Endothelial cell of umbilical vein (primary cell): Measurements from ENCODE around the gene PCYOX1L. TPM values are rescaled to one million over a fixed set of nuclear protein-coding genes. Genes with fewer than 3 reads are reported as not detected.

ENCODE experiments used
- BruUV-seq: library from RNA; stranded (reverse); fragments of 400-500 nt; replicated peaks from 2 replicates; lab custom pipeline; 2021; lab: Mats Ljungman, UMichigan
- CTCF ChIA-PET: fragments of 300-600, 350-600 bp; sonication (Branson Sonifier 250); formaldehyde crosslinking; loops from one replicate; lab custom pipeline; 2021; ENCODE audit warnings: antibody characterized with exemption, inconsistent platforms; lab: Charles Lee
- POLR2A ChIA-PET: fragments of 300-600, 350-600 bp; sonication (Branson Sonifier 250); formaldehyde crosslinking; loops from one replicate; lab custom pipeline; 2021; ENCODE audit warnings: antibody characterized with exemption, inconsistent platforms; lab: Charles Lee
- DNase-seq: peaks from one replicate; pipeline ENCODE4 v3.0.0-alpha.2; 2011; ENCODE audit warnings: low read depth, low spot score
- FAIRE-seq: peaks from 2 replicates; lab custom pipeline; 2011; peaks lifted over from hg19 to GRCh38; lab: Jason Lieb, UNC
- H2AFZ ChIP-seq: 2 replicates; pipeline ENCODE4 v1.6.0; 2012; ENCODE audit warnings: low read depth, low read length, control low read depth, inconsistent platforms
- H3K27ac ChIP-seq: 2 replicates; pipeline ENCODE4 v1.5.1; 2011; ENCODE audit warnings: low read depth, mild to moderate bottlenecking, control low read depth, low read length, moderate library complexity; ENCODE audit not compliant: insufficient read depth
- H3K27me3 ChIP-seq, 2 experiments: 2 replicates each; pipeline versions ENCODE4 v1.6.0 to v1.6.1; 2011; ENCODE audit warnings: low read length in 2 of 2, mixed read lengths in 1 of 2; ENCODE audit not compliant: control insufficient read depth in 2 of 2, insufficient read depth in 2 of 2
- H3K36me3 ChIP-seq, 2 experiments: 2 replicates in 1 of 2; 3 replicates in 1 of 2; pipeline ENCODE4 v1.5.1; 2011; ENCODE audit warnings: low read length in 2 of 2, mild to moderate bottlenecking in 1 of 2, moderate library complexity in 1 of 2; ENCODE audit not compliant: control insufficient read depth in 2 of 2, insufficient read depth in 2 of 2; ENCODE audit errors: extremely low read depth in 1 of 2
- H3K4me1 ChIP-seq: 3 replicates; pipeline ENCODE4 v1.5.1; 2011; ENCODE audit warnings: mild to moderate bottlenecking, low read length; ENCODE audit not compliant: control insufficient read depth, insufficient read depth; ENCODE audit errors: extremely low read depth
- H3K4me2 ChIP-seq: 2 replicates; pipeline ENCODE4 v1.6.1; 2011; ENCODE audit warnings: low read length, control low read depth, mixed read lengths; ENCODE audit not compliant: insufficient read depth
- H3K4me3 ChIP-seq, 3 experiments: fragments of 200-600 bp in 1 of 3; sonication (generic), shearing (Covaris generic) in 1 of 3; replicated peaks in 1 of 3; 2 replicates each; pipeline ENCODE4 v1.5.1; 2011 to 2016; ENCODE audit warnings: control low read depth in 3 of 3, low read length in 3 of 3, mild to moderate bottlenecking in 2 of 3, inconsistent platforms in 1 of 3, low read depth in 1 of 3, moderate library complexity in 1 of 3; ENCODE audit not compliant: insufficient read depth in 1 of 3
- H3K79me2 ChIP-seq: 2 replicates; pipeline ENCODE4 v1.6.0; 2012; ENCODE audit warnings: low read length, inconsistent platforms; ENCODE audit not compliant: control insufficient read depth, insufficient read depth
- H3K9ac ChIP-seq: replicated peaks from 2 replicates; pipeline ENCODE3; 2011; ENCODE audit warnings: low read length, control low read depth; ENCODE audit not compliant: insufficient read depth; ENCODE audit errors: extremely low read depth
- H3K9me1 ChIP-seq: replicated peaks from 3 replicates; pipeline ENCODE4 v1.6.0; 2011; ENCODE audit warnings: mild to moderate bottlenecking, low read length; ENCODE audit not compliant: control insufficient read depth, insufficient read depth; ENCODE audit errors: extremely low read depth
- H3K9me3 ChIP-seq: replicated peaks from 2 replicates; pipeline ENCODE4 v1.5.1; 2012; ENCODE audit warnings: low read length, inconsistent platforms; ENCODE audit not compliant: control insufficient read depth, insufficient read depth
- H4K20me1 ChIP-seq: replicated peaks from 2 replicates; pipeline ENCODE3; 2011; ENCODE audit warnings: mild to moderate bottlenecking, low read length; ENCODE audit not compliant: control insufficient read depth, insufficient read depth; ENCODE audit errors: extremely low read depth
- EZH2 ChIP-seq: IDR thresholded peaks from 2 replicates; pipeline ENCODE4 v1.6.1; 2012; ENCODE audit warnings: borderline replicate concordance, low read depth, mild to moderate bottlenecking, moderate library complexity, low read length, inconsistent platforms; ENCODE audit not compliant: severe bottlenecking
- FOS ChIP-seq: IDR thresholded peaks from 2 replicates; pipeline ENCODE4 v1.6.1; 2011; ENCODE audit warnings: mild to moderate bottlenecking, low read length, moderate library complexity, borderline replicate concordance; ENCODE audit not compliant: insufficient read depth
- GATA2 ChIP-seq: IDR thresholded peaks from 2 replicates; pipeline ENCODE4 v1.7.0; 2011; ENCODE audit warnings: low read depth, mild to moderate bottlenecking, moderate library complexity, mixed read lengths, low read length; ENCODE audit not compliant: insufficient read length, insufficient read depth
- JUN ChIP-seq: IDR thresholded peaks from 2 replicates; pipeline ENCODE4 v1.6.1; 2011; ENCODE audit warnings: borderline replicate concordance, low read depth; ENCODE audit not compliant: insufficient read length, insufficient read depth
- MYC ChIP-seq: IDR thresholded peaks from one replicate; pipeline ENCODE4 v1.6.1; 2011; ENCODE audit warnings: mild to moderate bottlenecking, low read depth, low read length
- POLR2A ChIP-seq: IDR thresholded peaks from 2 replicates; pipeline ENCODE4 v1.6.1; 2012; ENCODE audit warnings: low read depth, mild to moderate bottlenecking, control low read depth, low read length
- POLR2AphosphoS5 ChIP-seq: IDR thresholded peaks from 2 replicates; pipeline ENCODE4 v1.6.1; 2012; ENCODE audit warnings: low read depth, mild to moderate bottlenecking, control low read depth, low read length, moderate library complexity; ENCODE audit not compliant: insufficient read depth
- dilution Hi-C: fragments of 300-500 bp; cut with MboI; formaldehyde crosslinking; loops from one replicate; pipeline ENCODE4 v1.15.0; 2019; ENCODE audit warnings: low sequenced_read_pairs; ENCODE audit not compliant: extremely low pct_ligation_motif_present
- intact Hi-C: fragments of 100-400 bp; cut with micrococcal nuclease; formaldehyde crosslinking; loops from one replicate; pipeline ENCODE4 v1.10.0; 2022
- polyA plus RNA-seq, 4 experiments: library from polyadenylated mRNA; depleted of rRNA in 3 of 4; stranded (reverse) in 3 of 4; unstranded in 1 of 4; fragments of >200 nt; gene quantifications; 2 replicates each; pipeline versions ENCODE4 v1.2.1 to v1.2.3, GENCODE V29; 2011 to 2012; ENCODE audit warnings: missing spikeins in 1 of 4
- total RNA-seq: library from RNA; stranded (reverse); gene quantifications from 2 replicates; pipeline ENCODE4 v1.2.3, GENCODE V29; 2021
- TF ChIP-seq, protein P1 (sequence below), 2 donors: IDR thresholded peaks; 1 replicate in 1 of 2; 2 replicates in 1 of 2; pipeline ENCODE4 v1.5.1; 2011; ENCODE audit warnings: low read length in 2 of 2, mild to moderate bottlenecking in 2 of 2, moderate library complexity in 2 of 2, control low read depth in 1 of 2, inconsistent platforms in 1 of 2, low read depth in 1 of 2; ENCODE audit not compliant: insufficient read depth in 1 of 2; ENCODE audit errors: extremely low read depth in 1 of 2
- TF ChIP-seq, protein P2 (sequence below): IDR thresholded peaks from 2 replicates; pipeline ENCODE4 v1.6.1; 2011; ENCODE audit not compliant: insufficient read depth, insufficient read length

The PCYOX1L gene
- total and polyA plus RNA-seq, 2 donors (not counting 3 experiments of a cell fraction or from before 2014, with no cell fraction given), result 23.3 to 28.1 TPM

DNA sequence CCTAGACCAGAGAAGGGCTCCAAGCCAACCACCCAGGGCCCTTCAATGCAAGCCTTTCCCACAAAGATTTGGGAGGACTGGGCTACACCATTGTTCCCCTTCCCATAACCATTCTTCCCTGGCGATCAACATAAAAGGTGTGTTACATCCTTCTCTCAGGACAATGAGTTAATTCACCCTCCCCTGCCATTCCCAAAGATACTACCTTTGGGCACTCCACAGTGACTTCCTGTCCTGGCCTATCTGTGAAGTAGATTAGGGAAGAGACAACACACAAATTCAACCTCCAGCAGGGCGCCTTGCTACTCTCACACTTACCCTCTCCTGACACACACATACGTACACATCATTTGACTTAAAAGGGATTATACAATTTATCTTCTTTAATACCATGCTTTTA is 44.4 kb downstream of the PCYOX1L start:
- Histone ChIP-seq H4K20me1 (no peaks in the 10 kb centered on the region), H3K9me3 (no peaks in the 10 kb centered on the region), H3K4me1 (no peaks in the 10 kb centered on the region), H3K36me3 (no peaks in the 10 kb centered on the region), H3K9me1 (no peaks in the 10 kb centered on the region), H3K27me3 (no peaks in the 10 kb centered on the region), H2AFZ (no peak overlapping the region), H3K27ac (no peak overlapping the region), H3K4me2 (no peak overlapping the region), H3K79me2 (no peaks in the 10 kb centered on the region), H3K9ac (no peak overlapping the region), H3K4me3 (no peak overlapping the region)
- ChIA-PET POLR2A (no interaction called here), CTCF (no interaction called here)
- dilution Hi-C loops (no loop called here), intact Hi-C loops (loop anchor here (2.0 kb wide), 1 partner anchor 21 kb away; no protein-coding TSS in a partner anchor)
- BruUV-seq, result no TSS peak
- FAIRE-seq, result no peak
- DNase-seq, result no peak
- TF ChIP-seq, protein P1, sequence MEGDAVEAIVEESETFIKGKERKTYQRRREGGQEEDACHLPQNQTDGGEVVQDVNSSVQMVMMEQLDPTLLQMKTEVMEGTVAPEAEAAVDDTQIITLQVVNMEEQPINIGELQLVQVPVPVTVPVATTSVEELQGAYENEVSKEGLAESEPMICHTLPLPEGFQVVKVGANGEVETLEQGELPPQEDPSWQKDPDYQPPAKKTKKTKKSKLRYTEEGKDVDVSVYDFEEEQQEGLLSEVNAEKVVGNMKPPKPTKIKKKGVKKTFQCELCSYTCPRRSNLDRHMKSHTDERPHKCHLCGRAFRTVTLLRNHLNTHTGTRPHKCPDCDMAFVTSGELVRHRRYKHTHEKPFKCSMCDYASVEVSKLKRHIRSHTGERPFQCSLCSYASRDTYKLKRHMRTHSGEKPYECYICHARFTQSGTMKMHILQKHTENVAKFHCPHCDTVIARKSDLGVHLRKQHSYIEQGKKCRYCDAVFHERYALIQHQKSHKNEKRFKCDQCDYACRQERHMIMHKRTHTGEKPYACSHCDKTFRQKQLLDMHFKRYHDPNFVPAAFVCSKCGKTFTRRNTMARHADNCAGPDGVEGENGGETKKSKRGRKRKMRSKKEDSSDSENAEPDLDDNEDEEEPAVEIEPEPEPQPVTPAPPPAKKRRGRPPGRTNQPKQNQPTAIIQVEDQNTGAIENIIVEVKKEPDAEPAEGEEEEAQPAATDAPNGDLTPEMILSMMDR (IDR thresholded peaks at IDR 0.05; ENCODE audit: extremely low read depth in 1 of 2, insufficient read depth in 1 of 2, low read depth in 1 of 2, low read length in 2 of 2), result no peak
- TF ChIP-seq JUN (no peak), MYC (no peak), POLR2A (no peak), EZH2 (no peak), POLR2AphosphoS5 (no peak), GATA2 (no peak), FOS (no peak)
- TF ChIP-seq, protein P2, sequence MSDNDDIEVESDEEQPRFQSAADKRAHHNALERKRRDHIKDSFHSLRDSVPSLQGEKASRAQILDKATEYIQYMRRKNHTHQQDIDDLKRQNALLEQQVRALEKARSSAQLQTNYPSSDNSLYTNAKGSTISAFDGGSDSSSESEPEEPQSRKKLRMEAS, result no peak
